Urinary bladder (tissue), 4 donors: ENCODE results near the gene VPS35L. TPM values are rescaled to one million over a fixed set of nuclear protein-coding genes. Genes with fewer than 3 reads are reported as not detected.
"Not testable (repeated sequence)": the region's sequence is repeated elsewhere in the genome, so short reads cannot be mapped to it uniquely, and the experiment has no call there.

Experiments
- DNase-seq: peaks from one replicate; pipeline ENCODE4 v3.0.0-alpha.2; 2015; ENCODE audit errors: extremely low spot score
- H3K27ac ChIP-seq: one replicate; pipeline ENCODE4 v1.5.1; 2013; ENCODE audit warnings: low read depth, mild to moderate bottlenecking, moderate library complexity
- H3K36me3 ChIP-seq: one replicate; pipeline ENCODE4 v1.6.1; 2013; ENCODE audit warnings: mild to moderate bottlenecking, moderate library complexity; ENCODE audit not compliant: insufficient read depth
- H3K4me1 ChIP-seq: one replicate; pipeline ENCODE4 v1.6.1; 2013; ENCODE audit warnings: mild to moderate bottlenecking, moderate library complexity; ENCODE audit not compliant: insufficient read depth
- H3K4me3 ChIP-seq: one replicate; pipeline ENCODE4 v1.5.1; 2013; ENCODE audit warnings: low read depth, low read length
- WGBS: extraction: QIAGEN DNeasy Blood & Tissue Kit; methylation state at CpG from one replicate; pipeline ENCODE4 v1.1.7; 2013; 5-methylcytosine and 5-hydroxymethylcytosine counted together
- polyA plus RNA-seq: library from polyadenylated mRNA; stranded (reverse); fragments of 200-250 nt; gene quantifications from one replicate; pipeline ENCODE4 v1.2.3, GENCODE V29; 2013
- total RNA-seq: library from RNA; depleted of rRNA; stranded (reverse); fragments of >200 nt; gene quantifications from one replicate; pipeline ENCODE4 v1.2.3, GENCODE V29; 2014
- donor health status: healthy with polysubstance abuse.
- donor health status: healthy.

Gene VPS35L
- total and polyA plus RNA-seq, 2 donors, result 33.8 to 46.3 TPM

DNA sequence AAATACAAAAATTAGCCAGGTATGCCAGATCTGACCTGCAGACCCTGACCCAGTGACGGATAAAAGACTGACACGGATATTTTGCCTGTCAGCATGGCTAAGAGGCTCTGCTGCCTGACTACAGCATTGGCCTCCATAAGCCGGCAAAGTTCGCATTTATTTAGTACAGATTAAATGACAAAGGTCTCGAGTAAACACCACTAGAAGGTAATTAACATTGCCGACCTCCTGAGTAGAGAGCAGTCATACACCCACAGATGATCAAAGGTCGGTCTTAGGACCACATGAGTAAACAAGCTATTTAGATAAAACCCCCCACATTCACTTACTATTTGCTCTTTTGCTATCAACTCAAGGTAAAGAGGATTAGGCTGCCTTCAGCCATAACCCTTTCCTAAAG is 106.8 kb downstream of the VPS35L start:
- no peak overlapping the region for H3K4me3 ChIP-seq
- no peak for DNase-seq
- H3K36me3 ChIP-seq, result no peaks in the 10 kb centered on the region
- WGBS, result 90% methylated on average over 7 of the region's 7 CpGs
- no peaks in the 10 kb centered on the region for H3K4me1 ChIP-seq
- no peak overlapping the region for H3K27ac ChIP-seq

DNA sequence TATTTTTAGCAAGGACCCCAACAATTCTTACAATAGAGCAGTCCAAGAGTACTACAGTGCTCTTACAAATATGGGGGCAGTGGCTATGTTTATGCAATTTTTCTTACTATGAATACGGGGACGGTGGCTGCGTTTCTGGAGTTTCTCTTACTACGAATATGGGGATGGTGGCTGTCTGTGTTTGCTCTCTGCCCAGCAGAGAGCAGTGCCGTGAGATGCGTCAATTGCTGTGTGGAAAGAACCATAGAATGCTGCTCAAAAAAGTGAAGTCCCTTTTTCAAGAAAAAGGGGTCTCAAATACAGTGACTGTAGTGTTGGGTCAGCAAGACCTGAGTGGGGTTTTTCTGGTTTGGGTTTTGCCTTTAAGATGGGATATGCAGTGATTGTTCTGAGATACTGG is 108.7 kb downstream of the VPS35L start:
- WGBS, result 96% methylated on average over 6 of the region's 6 CpGs
- Histone ChIP-seq H3K27ac (no peak overlapping the region), H3K4me1 (no peaks in the 10 kb centered on the region), H3K36me3 (no peaks in the 10 kb centered on the region), H3K4me3 (no peak overlapping the region)
- DNase-seq, result no peak

DNA sequence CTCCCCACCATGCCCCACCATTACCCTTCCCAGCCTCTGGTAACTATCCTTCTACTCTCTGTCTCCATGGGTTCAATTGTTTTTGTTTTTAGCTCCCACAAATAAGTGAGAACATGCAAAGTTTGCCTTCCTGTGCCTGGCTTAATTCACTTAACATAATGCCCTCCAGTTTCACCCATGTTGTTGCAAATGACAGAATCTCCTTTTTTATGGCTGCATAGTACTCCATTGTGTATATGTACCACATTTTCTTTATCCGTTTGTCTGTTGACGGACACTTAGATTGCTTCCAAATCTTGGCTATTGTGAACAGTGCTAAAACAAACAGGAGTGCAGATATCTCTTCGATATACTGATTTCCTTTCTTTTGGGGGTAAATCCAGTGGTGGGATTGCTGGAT is 109.8 kb downstream of the VPS35L start:
- DNase-seq, H3K4me3 ChIP-seq, H3K36me3 ChIP-seq, H3K4me1 ChIP-seq, H3K27ac ChIP-seq: not testable (repeated sequence)
- 99% methylated on average over 3 of the region's 3 CpGs for WGBS

DNA sequence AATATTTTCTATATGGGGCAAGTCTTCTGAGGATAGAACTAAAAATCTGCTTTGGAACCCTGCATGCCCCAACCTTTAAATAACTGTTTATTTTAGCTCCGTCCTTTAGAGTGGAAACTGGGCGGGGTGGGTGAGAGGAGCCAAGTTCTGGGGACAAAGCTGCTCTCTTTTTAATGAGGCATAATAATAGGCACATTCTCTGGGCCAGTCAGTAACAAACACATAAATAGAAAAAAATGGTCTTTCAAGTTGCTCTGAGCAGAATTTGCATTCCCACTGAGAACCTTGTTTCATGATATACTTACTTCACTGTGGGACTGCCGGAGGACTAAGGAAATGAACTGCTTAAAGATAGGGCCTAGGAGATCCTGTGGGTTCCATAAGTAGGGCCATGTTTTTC is 111.0 kb downstream of the VPS35L start:
- Histone ChIP-seq H3K36me3 (no peaks in the 10 kb centered on the region), H3K4me1 (no peaks in the 10 kb centered on the region), H3K27ac (no peak overlapping the region), H3K4me3 (no peak overlapping the region)
- WGBS, result 47% methylated on average over 3 of the region's 3 CpGs
- DNase-seq, result no peak

DNA sequence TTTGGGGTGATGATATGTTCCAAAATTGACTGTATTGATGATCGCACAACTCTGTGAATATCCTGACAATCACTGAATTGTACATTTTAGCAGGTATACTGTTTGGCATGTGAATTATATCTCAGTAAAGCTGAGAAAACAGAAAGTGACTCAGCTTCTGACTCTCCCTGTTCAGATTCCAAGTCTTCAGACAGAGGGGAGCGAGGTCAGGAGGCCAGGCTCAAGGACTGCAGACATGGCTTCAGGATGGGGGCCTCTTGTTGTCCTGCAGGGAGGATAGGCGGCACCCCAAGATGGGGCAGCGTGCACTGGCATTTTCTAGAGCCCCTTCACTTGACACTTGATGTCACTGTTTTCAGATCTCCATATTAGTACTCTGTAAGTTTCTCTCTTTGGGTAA is 116.9 kb downstream of the VPS35L start:
- no peaks in the 10 kb centered on the region for H3K36me3 ChIP-seq

DNA sequence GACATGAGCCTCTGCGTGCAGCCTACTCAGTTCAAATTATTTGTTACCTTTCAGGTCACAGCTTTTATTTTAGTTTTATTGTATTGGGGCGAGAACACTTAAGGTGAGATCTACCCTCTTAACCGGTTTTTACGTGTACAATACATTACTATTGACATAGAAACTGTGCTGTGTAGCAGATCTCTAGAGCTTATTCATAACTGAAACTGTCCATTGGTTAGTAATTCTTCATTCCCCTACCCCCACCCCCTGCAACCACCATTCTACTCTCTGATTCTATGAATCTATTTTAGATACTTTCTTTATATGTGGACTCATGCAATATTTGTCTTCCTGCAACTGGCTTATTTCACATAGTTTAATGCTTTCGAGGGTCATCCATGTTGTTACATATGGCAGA is 119.0 kb downstream of the VPS35L start:
- no peak overlapping the region for H3K27ac ChIP-seq
- H3K4me3 ChIP-seq, result no peak overlapping the region
- H3K36me3 ChIP-seq, result no peaks in the 10 kb centered on the region
- H3K4me1 ChIP-seq, result no peaks in the 10 kb centered on the region
- DNase-seq, result no peak
- 96% methylated on average over 5 of the region's 5 CpGs for WGBS

More for the DNA sequence above, 116.9 kb downstream of the VPS35L start:
- DNase-seq, result no peak
- no peaks in the 10 kb centered on the region for H3K4me1 ChIP-seq
- WGBS, result 97% methylated on average over 4 of the region's 4 CpGs
- H3K4me3 ChIP-seq, result no peak overlapping the region
- no peak overlapping the region for H3K27ac ChIP-seq

DNA sequence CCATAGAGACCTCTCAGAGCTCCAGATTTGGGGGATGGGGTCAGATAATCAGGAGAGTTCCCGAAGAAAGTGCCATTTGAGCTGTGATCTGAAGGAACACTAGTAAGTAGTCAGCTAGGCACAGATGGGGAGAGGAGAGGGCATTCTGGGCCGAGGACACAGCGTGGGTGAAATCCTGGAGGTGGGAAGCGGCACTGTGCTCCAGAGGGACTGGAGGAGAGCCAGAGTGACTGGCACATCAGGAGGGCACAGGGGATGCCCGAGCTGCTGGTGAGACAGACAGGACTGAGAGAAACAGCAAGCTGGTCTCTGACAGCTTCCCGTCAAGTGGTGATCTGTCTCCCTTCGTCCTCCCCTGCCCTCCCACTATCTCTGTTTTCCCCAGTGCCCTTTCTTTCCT is 121.9 kb downstream of the VPS35L start:
- H3K36me3 ChIP-seq, result no peaks in the 10 kb centered on the region
- H3K4me3 ChIP-seq, result no peak overlapping the region
- 83% methylated on average over 7 of the region's 7 CpGs for WGBS
- H3K4me1 ChIP-seq, result no peaks in the 10 kb centered on the region
- no peak for DNase-seq
- H3K27ac ChIP-seq, result no peak overlapping the region

DNA sequence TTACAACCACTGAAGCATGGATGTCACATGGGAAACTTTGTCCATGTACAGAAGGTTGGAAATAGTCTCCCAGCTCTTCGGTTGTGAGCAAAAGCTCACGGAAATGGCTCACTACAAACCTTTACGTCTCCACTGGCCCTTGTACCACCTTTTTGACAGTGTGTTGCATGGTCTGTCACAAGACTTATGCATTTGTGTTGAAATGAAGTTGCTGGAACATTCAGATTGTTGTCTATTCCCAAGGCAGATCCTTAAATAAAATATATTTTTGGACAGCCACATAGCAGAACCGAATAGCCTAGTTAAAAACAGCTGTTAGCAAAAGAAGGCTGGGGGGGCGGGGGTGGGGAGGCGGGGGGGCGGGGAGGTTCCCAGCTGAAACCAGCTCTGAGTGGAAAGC is 123.3 kb downstream of the VPS35L start:
- Histone ChIP-seq H3K4me3 (no peak overlapping the region), H3K36me3 (no peaks in the 10 kb centered on the region), H3K4me1 (no peaks in the 10 kb centered on the region), H3K27ac (no peak overlapping the region)
- WGBS, result 80% methylated on average over 7 of the region's 7 CpGs
- no peak for DNase-seq

DNA sequence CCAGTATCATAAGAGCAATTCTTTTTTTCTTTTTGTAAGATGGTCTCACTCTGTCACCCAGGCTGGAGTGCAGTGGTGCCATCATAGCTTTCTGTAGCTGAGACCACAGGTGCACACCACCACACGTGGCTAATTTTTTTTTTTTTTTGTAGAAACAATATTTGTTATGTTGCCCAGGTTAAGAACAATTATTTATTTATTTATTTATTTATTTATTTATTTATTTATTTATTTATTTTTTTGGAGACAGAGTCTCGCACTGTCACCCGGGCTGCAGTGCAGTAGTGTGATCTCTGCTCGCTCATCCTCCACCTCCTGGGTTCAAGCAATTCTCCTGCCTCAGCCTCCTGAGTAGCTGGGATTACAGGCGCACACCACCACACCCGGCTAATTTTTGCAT is 123.8 kb downstream of the VPS35L start:
- not testable (repeated sequence) for H3K4me3 ChIP-seq, H3K4me1 ChIP-seq, H3K27ac ChIP-seq, H3K36me3 ChIP-seq, DNase-seq
- WGBS, result 93% methylated on average over 6 of the region's 6 CpGs

DNA sequence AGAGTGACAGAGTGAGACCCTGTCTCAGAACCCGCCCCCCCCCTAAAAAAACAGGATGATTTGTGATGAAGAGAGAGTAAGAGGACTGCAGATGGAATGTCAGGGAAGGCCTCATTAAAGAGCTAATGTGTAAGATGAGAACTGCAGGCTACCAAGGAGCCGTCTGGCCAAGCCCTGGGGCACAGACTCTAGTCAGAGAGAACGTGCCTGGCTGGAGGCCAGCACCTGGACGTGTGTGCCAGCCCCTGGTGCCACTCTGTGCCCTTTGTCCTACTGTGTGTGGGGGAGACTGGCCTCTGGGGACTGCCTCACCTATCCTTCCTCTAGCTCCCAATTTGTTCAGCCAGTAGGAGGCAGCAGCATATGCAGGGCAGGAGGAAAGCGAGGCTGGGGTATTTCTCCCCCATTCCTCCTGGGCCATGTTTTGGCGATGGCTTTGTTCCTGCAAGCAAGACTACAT is 125.4 kb downstream of the VPS35L start:
- WGBS, result 71% methylated on average over 6 of the region's 6 CpGs
- Histone ChIP-seq H3K36me3 (no peaks in the 10 kb centered on the region), H3K4me3 (no peak overlapping the region), H3K4me1 (no peaks in the 10 kb centered on the region), H3K27ac (no peak overlapping the region)
- DNase-seq, result no peak

DNA sequence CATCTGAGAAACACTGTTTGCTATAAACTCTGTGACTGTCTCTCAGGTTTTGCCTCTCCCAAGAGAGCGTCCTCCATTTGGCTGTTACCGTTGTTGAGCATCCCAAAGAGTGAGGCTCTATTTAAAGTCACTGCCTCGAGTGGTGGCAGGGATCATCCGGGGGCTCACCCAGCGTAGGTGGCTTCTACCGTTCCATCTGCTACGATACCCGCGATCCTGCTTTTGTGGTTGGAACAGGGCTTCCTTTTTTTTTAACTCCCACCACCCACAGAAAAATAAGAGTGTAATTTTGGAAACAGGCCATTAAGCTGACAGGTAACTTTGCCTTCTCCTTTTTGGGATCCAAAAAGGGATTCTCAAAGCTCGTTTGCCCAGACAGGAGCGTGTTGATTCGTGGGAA is 126.1 kb downstream of the VPS35L start:
- H3K27ac ChIP-seq, result no peak overlapping the region
- no peak overlapping the region for H3K4me3 ChIP-seq
- 89% methylated on average over 12 of the region's 12 CpGs for WGBS
- no peak for DNase-seq
- no peaks in the 10 kb centered on the region for H3K36me3 ChIP-seq
- no peaks in the 10 kb centered on the region for H3K4me1 ChIP-seq

DNA sequence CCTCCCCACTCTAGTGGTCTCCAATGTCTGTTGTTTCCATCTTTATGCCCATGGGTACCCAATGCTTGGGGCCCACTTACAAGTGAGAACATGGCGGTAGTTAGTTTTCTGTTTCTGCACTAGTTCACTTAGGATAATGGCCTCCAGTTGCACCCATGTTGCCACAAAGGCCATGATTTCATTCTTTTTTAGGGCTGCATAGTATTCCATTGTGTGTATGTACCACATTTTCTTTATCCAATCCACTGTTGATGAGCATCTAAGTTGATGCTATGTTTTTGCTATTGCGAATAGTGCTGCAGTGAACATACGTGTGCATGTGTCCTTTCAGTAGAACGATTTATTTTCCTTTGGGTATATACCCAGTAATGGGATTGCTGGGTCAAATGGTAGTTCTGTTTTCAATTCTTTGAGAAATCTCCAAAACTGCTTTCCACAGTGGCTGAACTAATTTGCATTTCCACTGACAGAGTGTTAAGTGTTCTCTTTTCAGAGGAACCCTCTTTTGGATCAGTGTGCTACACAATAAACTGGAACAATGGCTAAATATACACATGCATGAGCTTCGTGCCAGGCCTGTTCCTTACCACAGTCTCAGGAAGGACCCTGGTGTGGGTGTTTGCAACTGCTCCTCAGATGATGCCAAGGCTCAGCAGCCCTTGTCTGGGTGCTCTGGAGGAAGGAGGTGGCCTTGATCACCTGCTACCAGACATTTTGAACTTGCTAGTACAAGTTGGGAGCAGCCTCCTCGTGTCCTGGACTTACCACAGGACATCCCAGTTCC is 128.1 kb downstream of the VPS35L start:
- WGBS, result 95% methylated on average over 6 of the region's 6 CpGs
- Histone ChIP-seq H3K4me1 (no peaks in the 10 kb centered on the region), H3K36me3 (no peaks in the 10 kb centered on the region), H3K4me3 (no peak overlapping the region), H3K27ac (no peak overlapping the region)
- no peak for DNase-seq

DNA sequence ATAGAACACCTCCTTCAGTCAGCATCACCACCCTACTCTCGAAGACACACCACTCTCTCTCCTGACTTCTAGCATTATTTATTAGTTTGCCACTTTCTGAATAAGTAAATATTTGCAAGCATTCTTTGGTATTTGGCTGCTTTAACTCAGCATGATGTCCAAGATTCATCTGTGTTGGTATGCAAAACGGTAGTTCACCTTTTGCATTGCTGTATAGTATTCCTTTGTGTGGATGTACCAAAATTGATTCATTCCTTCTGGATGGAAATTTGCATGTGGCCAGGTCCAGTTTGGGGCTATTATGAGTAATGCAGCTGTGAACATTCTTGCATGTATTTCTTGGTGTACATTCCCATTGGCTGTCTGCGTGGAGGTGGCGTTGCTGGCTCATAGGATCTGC is 129.7 kb downstream of the VPS35L start:
- Histone ChIP-seq H3K4me3 (no peak overlapping the region), H3K4me1 (no peaks in the 10 kb centered on the region), H3K36me3 (no peaks in the 10 kb centered on the region), H3K27ac (no peak overlapping the region)
- DNase-seq, result no peak
- 98% methylated on average over 4 of the region's 4 CpGs for WGBS

DNA sequence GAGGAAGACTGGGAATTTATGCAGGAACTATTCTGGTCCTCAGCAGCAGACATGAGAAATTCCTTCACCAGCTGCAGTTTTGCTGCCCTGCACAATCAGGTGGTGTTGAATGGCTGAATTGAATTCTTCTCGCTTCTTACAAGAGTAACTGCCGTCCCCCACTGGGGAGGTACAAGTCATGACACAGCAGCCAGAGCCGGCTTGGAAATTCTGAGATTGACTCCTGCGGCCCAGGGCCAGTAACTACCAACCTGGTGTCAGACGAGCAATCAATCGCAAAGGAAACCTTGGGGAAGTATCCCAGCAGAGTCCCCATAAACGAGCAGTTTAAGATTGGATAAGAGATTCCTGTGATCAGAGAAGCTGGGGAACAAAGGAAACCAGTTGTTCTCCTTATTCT is 131.8 kb downstream of the VPS35L start:
- WGBS, result 78% methylated on average over 7 of the region's 7 CpGs
- DNase-seq, result no peak
- no peak overlapping the region for H3K4me3 ChIP-seq
- H3K27ac ChIP-seq, result no peak overlapping the region
- no peaks in the 10 kb centered on the region for H3K4me1 ChIP-seq
- H3K36me3 ChIP-seq, result no peaks in the 10 kb centered on the region
